Measurements from ENCODE around the gene NFX1.

DNA sequence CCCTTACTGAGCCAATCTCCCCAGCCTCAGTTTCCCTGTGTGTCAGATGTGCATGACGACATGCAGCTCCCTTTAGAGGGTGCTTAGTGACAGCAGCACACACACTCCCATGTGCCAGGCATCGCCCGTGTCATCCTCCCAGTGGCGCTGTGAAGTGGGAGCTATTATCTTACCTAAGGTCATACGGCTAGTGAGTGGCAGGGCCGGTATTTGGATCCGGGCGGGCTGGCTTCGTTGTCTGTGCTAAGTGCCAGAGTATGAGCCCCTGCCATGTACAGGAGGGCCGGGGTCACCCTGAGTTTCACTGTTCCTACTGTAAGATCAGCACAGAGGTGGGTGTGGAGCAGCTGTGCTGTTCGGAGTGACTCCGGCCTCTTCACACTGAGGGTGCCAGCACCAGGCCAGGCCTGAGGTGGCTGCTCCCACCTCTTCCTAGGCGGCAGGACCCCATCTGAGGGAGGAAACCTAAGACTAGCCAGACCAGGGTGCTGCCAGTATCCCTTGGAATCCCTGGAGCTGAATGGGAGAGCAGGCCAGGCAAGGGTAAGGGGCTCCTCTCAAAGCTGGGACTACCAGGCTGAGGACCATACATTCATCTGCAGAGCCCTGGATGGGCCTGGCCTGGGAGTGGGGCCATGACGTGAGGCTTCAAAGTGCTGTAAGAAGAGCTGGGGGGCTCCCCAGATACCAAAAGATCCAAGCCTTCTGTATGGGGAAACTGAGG lies 89.5 kb downstream of the NFX1 start:
- TF ChIP-seq, protein P1, sequence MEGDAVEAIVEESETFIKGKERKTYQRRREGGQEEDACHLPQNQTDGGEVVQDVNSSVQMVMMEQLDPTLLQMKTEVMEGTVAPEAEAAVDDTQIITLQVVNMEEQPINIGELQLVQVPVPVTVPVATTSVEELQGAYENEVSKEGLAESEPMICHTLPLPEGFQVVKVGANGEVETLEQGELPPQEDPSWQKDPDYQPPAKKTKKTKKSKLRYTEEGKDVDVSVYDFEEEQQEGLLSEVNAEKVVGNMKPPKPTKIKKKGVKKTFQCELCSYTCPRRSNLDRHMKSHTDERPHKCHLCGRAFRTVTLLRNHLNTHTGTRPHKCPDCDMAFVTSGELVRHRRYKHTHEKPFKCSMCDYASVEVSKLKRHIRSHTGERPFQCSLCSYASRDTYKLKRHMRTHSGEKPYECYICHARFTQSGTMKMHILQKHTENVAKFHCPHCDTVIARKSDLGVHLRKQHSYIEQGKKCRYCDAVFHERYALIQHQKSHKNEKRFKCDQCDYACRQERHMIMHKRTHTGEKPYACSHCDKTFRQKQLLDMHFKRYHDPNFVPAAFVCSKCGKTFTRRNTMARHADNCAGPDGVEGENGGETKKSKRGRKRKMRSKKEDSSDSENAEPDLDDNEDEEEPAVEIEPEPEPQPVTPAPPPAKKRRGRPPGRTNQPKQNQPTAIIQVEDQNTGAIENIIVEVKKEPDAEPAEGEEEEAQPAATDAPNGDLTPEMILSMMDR (optimal IDR thresholded peaks at IDR 0.05 in 1 of 3, IDR thresholded peaks at IDR 0.05 in 1 of 3, conservative IDR thresholded peaks at IDR 0.05 in 1 of 3; ENCODE audit: extremely low read depth in 1 of 3, insufficient read depth in 2 of 3, low read length in 3 of 3): no peak
- TF ChIP-seq EZH2 (IDR thresholded peaks at IDR 0.05; ENCODE audit: low read length): no peak

Measured in keratinocyte (primary cell).